Measurements from ENCODE around the gene C2orf42. TPM values are rescaled to one million over a fixed set of nuclear protein-coding genes. Genes with fewer than 3 reads are reported as not detected.
"Not testable (repeated sequence)": the region's sequence is repeated elsewhere in the genome, so short reads cannot be mapped to it uniquely, and the experiment has no call there.

C2orf42 gene
- total RNA-seq, 1 donor: 33.7 TPM

DNA sequence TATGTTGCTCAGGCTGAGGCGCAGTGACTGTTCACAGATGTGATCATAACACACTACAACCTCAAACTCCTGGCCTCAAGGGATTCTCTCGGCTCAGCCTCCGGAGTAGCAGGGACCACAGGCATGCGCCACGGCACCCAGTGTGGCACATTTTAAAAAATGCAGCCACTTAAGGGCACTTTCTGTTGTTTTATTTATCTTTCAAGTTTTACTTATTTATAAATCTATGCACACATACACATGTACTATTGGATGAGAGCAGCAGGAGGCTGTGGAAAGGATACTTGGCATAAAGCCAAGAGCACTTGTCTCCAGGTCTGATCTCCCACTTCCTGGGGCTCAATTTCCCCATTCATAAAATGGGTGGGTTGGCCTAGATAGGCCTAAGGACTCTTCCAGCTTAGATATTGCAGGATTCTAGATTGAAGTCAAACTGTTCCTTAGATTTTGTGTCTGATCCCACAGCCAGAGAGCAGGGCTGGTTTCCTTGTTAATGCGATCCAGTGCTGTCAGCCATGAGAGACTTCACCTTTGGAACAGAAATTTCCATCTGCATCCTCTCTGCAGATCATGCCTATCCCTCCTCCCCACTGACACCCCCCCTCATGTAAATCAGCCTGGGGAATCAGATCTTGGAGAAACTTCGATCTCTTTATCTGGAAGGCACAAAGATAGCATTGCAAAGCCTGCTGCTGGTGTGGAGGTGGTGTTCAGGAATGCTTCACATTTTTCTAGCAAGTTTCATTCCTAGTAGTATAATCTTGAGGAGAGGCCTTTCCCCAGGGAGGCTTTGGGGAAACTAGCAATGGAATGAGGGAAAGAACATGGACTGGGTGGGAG is 78.8 kb downstream of the C2orf42 start:
- DNase-seq (ENCODE audit: low read depth): peak; percentile 66
- TF ChIP-seq, protein P1, sequence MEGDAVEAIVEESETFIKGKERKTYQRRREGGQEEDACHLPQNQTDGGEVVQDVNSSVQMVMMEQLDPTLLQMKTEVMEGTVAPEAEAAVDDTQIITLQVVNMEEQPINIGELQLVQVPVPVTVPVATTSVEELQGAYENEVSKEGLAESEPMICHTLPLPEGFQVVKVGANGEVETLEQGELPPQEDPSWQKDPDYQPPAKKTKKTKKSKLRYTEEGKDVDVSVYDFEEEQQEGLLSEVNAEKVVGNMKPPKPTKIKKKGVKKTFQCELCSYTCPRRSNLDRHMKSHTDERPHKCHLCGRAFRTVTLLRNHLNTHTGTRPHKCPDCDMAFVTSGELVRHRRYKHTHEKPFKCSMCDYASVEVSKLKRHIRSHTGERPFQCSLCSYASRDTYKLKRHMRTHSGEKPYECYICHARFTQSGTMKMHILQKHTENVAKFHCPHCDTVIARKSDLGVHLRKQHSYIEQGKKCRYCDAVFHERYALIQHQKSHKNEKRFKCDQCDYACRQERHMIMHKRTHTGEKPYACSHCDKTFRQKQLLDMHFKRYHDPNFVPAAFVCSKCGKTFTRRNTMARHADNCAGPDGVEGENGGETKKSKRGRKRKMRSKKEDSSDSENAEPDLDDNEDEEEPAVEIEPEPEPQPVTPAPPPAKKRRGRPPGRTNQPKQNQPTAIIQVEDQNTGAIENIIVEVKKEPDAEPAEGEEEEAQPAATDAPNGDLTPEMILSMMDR (IDR thresholded peaks at IDR 0.05; ENCODE audit: insufficient read depth, low read depth, low read length): no peak

GRCh38 chr2:70110397-70110796 is 80.4 kb downstream of the C2orf42 start:
- not testable (repeated sequence) for DNase-seq (ENCODE audit: low read depth); H3K4me3 ChIP-seq (ENCODE audit: low read depth, low read length)

More for the DNA sequence above, 78.8 kb downstream of the C2orf42 start:
- H3K4me3 ChIP-seq (ENCODE audit: low read depth, low read length): no peak overlapping the region

DNA sequence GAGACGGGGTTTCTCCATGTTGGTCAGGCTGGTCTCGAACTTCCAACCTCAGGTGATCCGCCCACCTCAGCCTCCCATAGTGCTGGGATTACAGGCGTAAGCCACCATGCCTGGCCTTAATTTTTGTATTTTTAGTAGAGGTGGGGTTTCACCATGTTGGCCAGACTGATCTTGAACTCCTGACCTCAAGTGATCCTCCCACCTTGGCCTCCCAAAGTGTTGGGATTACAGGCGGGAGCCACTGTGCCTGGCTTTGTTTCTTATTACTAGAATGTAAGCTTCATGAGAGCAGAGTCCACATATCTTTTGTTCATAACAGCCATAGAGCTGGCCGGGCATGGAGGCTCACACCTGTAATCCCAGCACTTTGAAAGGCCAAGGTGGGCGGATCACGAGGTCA is 84.7 kb downstream of the C2orf42 start:
- DNase-seq (ENCODE audit: low read depth); H3K4me3 ChIP-seq (ENCODE audit: low read depth, low read length): not testable (repeated sequence)

GRCh38 chr2:70104231-70105111 is 86.3 kb downstream of the C2orf42 start:
- H3K4me3 ChIP-seq (ENCODE audit: low read depth, low read length): no peak overlapping the region
- TF ChIP-seq, protein P1 (IDR thresholded peaks at IDR 0.05; ENCODE audit: insufficient read depth, low read depth, low read length): no peak
- peak; percentile 83 for DNase-seq (ENCODE audit: low read depth)

DNA sequence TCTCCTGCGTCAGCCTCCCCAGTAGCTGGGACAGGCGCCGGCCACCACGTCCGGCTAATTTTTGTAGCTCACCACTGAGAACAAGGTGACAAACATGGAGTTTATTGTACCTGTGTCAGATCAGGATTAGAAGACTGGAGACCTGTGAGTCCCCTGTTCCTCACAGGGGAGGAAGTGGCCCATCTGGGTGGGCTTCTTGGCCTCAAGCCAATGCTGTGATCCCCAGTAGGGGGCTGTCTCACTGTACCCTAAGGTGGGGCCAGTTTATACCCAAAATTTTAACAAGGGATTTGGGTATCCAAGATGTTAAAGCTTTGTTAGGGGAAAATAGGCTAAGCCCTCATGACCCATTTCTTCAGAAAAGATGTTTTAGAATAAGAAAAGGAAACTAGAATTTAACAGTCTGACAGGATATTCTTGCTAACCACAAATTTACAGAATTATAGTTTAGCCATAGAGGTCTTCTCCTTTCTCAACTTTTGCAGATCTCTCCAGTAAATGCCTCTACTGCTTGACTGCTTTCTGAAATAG is 87.2 kb downstream of the C2orf42 start:
- TF ChIP-seq, protein P1 (IDR thresholded peaks at IDR 0.05; ENCODE audit: insufficient read depth, low read depth, low read length): no peak

DNA sequence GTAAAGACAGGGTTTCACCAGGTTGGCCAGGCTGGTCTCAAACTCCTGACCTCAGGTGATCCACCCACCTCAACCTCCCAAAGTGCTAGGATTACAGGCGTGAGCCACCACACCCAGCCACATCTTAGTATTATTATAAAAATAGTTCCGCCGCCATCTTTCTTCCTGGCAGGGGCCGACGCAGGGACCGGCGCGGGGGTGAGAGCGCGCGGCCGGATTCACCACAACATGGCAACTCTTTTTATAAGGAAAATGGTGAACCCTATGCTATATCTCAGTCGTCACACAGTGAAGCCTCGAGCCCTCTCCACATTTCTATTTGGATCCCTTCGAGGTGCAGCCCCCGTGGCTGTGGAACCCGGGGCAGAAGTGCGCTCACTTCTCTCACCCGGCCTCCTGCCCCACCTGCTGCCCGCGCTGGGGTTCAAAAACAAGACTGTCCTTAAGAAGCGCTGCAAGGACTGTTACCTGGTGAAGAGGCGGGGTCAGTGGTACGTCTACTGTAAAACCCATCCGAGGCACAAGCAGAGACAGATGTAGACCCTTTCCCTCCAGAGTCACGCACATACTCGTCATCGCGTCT is 88.4 kb downstream of the C2orf42 start:
- not testable (repeated sequence) for DNase-seq (ENCODE audit: low read depth); H3K4me3 ChIP-seq (ENCODE audit: low read depth, low read length)

More for the DNA sequence above, 87.2 kb downstream of the C2orf42 start:
- DNase-seq (ENCODE audit: low read depth): no peak
- no peak overlapping the region for H3K4me3 ChIP-seq (ENCODE audit: low read depth, low read length)

GRCh38 chr2:70101686-70102085 is 89.1 kb downstream of the C2orf42 start:
- not testable (repeated sequence) for DNase-seq (ENCODE audit: low read depth); H3K4me3 ChIP-seq (ENCODE audit: low read depth, low read length)

DNA sequence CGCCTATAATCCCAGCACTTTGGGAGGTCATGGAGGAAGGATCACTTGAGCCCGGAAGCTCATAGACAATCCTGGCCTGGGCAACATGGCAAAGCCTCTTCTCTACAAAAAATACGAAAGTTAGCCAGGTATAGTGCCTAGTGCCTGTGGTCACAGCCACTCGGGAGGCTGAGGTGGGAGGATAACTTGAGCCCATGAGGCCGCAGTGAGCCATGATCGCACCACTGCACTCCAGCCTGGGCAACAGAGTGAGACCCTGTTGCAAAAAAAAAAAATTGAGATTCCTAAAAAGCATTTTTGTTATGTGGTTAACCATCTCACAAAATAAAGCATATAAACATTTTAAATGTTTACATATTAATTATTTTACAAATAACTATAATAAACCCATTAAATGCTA is 89.6 kb downstream of the C2orf42 start:
- DNase-seq (ENCODE audit: low read depth): no peak
- no peak overlapping the region for H3K4me3 ChIP-seq (ENCODE audit: low read depth, low read length)
- TF ChIP-seq, protein P1 (IDR thresholded peaks at IDR 0.05; ENCODE audit: insufficient read depth, low read depth, low read length): no peak

Other genes starting within 250 kb of the C2orf42 start
- gene ASPRV1, start 229.4 kb downstream of the C2orf42 start, total RNA-seq: under 0.01 and 0.43 TPM in 2 replicates
- 32.9 and 45.3 TPM in 2 replicates for gene PCBP1, start 103.5 kb downstream of the C2orf42 start, total RNA-seq
- gene TIA1, start 57.6 kb upstream of the C2orf42 start, total RNA-seq: 85.7 and 114 TPM in 2 replicates
- gene PCYOX1, start 67.1 kb upstream of the C2orf42 start, total RNA-seq: 49.6 and 78.2 TPM in 2 replicates
- 197 and 224 TPM in 2 replicates for gene SNRPG, start 102.7 kb upstream of the C2orf42 start, total RNA-seq
- gene FAM136A, start 111.0 kb upstream of the C2orf42 start, total RNA-seq: 29.3 and 32.8 TPM in 2 replicates